Stomach (tissue), 9 donors: Measurements from ENCODE around the gene MTF1. TPM values are rescaled to one million over a fixed set of nuclear protein-coding genes. Genes with fewer than 3 reads are reported as not detected.

Experiments
- DNase-seq, 2 donors: peaks; one replicate each; pipeline versions ENCODE4 v3.0.0 to v3.0.0-alpha.2; 2013 to 2019
- H3K27ac ChIP-seq, 5 donors: fragments of 200-600 bp in 4 of 5; sonication (generic) in 4 of 5; one replicate each; pipeline ENCODE4 v1.5.1; 2013 to 2019; ENCODE audit warnings: mild to moderate bottlenecking in 1 of 5, moderate library complexity in 1 of 5
- H3K27me3 ChIP-seq, 3 donors: fragments of 200-600 bp; sonication (generic); one replicate each; pipeline ENCODE4 v1.5.1; 2017 to 2019; ENCODE audit warnings: mixed run types in 1 of 3
- H3K36me3 ChIP-seq, 4 donors: fragments of 200-600 bp; sonication (generic); 1 replicate in 3 of 4; 2 replicates in 1 of 4; pipeline ENCODE4 v1.5.1; 2016 to 2019
- H3K4me1 ChIP-seq, 4 donors: fragments of 200-600 bp; sonication (generic); one replicate each; pipeline ENCODE4 v1.5.1; 2016 to 2019
- H3K4me3 ChIP-seq, 4 donors: fragments of 200-600 bp; sonication (generic) in 3 of 4; one replicate each; pipeline ENCODE4 v1.5.1; 2016 to 2019; ENCODE audit warnings: mild to moderate bottlenecking in 1 of 4
- H3K9me3 ChIP-seq, 4 donors: fragments of 200-600 bp; sonication (generic); one replicate each; pipeline ENCODE4 v1.5.1; 2016 to 2019
- EP300 ChIP-seq: sonication (generic); formaldehyde crosslinking; IDR thresholded peaks from one replicate; pipeline ENCODE4 v1.6.1; 2017; ENCODE audit warnings: antibody characterized with exemption
- POLR2A ChIP-seq, 4 donors: fragments of 450-650 bp; IDR thresholded peaks; one replicate each; pipeline ENCODE4 v1.6.1; 2016; ENCODE audit warnings: antibody characterized with exemption in 4 of 4, control low read depth in 2 of 4, mild to moderate bottlenecking in 1 of 4, moderate library complexity in 1 of 4
- POLR2AphosphoS5 ChIP-seq, 3 donors: sonication (generic); formaldehyde crosslinking; IDR thresholded peaks; one replicate each; pipeline ENCODE4 v1.6.1; 2016; ENCODE audit warnings: antibody characterized with exemption in 3 of 3
- WGBS, 5 donors: extraction: QIAGEN DNeasy Blood & Tissue Kit in 3 of 5; methylation state at CpG; one replicate each; pipeline versions ENCODE4 v1.1.5 to v1.1.7; 2013 to 2018; 5-methylcytosine and 5-hydroxymethylcytosine counted together
- intact Hi-C: fragments of 100-400 bp; cut with DNase I; formaldehyde crosslinking; loops from one replicate; pipeline ENCODE4 v1.15.1; 2023; ENCODE audit warnings: low total_unique reads
- polyA plus RNA-seq, 3 donors: library from polyadenylated mRNA; stranded (reverse); fragments of 200-250 nt; gene quantifications; one replicate each; pipeline ENCODE4 v1.2.3, GENCODE V29; 2013
- total RNA-seq, 5 donors: library from RNA; depleted of rRNA; stranded (reverse); fragments of >200 nt; gene quantifications; one replicate each; pipeline versions ENCODE4 v1.1.0 to v1.2.3, GENCODE V29; 2014 to 2016
- TF ChIP-seq, protein P1 (sequence below), 7 experiments: fragments of 450-650 bp in 4 of 7; fragments of 200-600 bp in 3 of 7; sonication (generic) in 3 of 7; IDR thresholded peaks; one replicate each; pipeline ENCODE4 v1.5.1; 2016 to 2019; ENCODE audit warnings: antibody characterized with exemption in 7 of 7, control low read depth in 2 of 7, mild to moderate bottlenecking in 1 of 7
- donor health status: healthy with polysubstance abuse.
- donor health status: Bipolar disorder and iron deficiency.
- donor health status: healthy.

The MTF1 gene
- total and polyA plus RNA-seq, 8 donors: 1.2 to 5.4 (median 2.8) TPM

DNA sequence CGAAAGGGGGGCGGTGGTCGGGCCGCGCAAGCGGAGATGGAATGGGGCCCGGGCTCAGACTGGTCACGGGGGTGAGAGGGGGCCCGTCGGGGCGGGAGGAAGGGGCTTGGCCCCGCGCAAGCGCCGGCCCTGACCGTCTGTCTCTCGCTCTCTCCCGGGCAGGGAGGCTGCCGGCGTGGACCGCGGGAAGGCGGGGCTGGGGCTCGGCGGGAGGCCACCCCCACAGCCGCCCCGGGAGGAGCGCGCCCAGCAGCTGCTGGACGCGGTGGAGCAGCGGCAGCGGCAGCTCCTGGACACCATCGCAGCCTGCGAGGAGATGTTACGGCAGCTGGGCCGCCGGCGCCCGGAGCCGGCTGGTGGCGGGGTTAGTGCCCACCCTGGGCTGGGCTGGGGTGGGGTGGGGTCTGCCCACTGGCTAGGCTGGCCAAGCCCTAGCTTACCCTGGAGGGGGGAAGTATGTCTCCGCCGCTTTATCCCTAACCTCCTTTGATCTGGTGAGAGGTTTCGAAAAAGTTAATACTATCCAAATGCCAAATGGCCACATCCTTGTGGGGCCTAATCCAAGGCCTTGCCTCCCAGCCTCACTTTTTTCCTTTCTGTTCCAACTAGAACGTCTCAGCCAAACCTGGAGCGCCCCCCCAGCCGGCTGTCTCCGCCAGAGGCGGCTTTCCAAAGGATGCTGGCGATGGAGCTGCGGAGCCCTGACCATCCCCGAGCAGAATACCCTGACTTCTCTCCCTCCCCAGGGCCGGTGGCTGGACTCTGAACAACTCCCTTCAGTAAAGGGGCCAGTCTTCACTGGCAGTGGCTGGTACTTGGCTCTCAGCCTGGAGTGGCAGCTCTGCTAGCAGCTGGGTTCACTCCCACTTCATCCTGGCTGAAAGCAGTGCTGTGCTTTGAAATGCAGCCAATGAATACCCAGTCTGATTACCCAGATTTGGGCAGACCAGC lies 50.7 kb downstream of the MTF1 start:
- 2 to 11% (median 3%) methylated on average over 21 to 54 of the region's 54 CpGs for WGBS, 5 donors
- peaks cover 22 to 53% (median 38%) of the 10 kb centered on the region in 4 donors for H3K4me1 ChIP-seq
- peak; percentile 78 to 90 for DNase-seq
- intact Hi-C loops: no loop called here
- peaks cover 31 to 38% (median 33%) of the 10 kb centered on the region in 4 donors for H3K36me3 ChIP-seq
- H3K27me3 ChIP-seq: no peaks in the 10 kb centered on the region
- no peaks in the 10 kb centered on the region for H3K9me3 ChIP-seq
- TF ChIP-seq, protein P1, sequence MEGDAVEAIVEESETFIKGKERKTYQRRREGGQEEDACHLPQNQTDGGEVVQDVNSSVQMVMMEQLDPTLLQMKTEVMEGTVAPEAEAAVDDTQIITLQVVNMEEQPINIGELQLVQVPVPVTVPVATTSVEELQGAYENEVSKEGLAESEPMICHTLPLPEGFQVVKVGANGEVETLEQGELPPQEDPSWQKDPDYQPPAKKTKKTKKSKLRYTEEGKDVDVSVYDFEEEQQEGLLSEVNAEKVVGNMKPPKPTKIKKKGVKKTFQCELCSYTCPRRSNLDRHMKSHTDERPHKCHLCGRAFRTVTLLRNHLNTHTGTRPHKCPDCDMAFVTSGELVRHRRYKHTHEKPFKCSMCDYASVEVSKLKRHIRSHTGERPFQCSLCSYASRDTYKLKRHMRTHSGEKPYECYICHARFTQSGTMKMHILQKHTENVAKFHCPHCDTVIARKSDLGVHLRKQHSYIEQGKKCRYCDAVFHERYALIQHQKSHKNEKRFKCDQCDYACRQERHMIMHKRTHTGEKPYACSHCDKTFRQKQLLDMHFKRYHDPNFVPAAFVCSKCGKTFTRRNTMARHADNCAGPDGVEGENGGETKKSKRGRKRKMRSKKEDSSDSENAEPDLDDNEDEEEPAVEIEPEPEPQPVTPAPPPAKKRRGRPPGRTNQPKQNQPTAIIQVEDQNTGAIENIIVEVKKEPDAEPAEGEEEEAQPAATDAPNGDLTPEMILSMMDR (IDR thresholded peaks at IDR 0.05): no peak
- peak in 1 of 3 donors; percentile 50 for TF ChIP-seq POLR2AphosphoS5 (IDR thresholded peaks at IDR 0.05)
- TF ChIP-seq POLR2A (IDR thresholded peaks at IDR 0.05): no peak
- H3K27ac ChIP-seq: peak overlapping the region; percentile 96 to 99 (median 96)
- peak overlapping the region; percentile 82 to 98 (median 90) for H3K4me3 ChIP-seq

DNA sequence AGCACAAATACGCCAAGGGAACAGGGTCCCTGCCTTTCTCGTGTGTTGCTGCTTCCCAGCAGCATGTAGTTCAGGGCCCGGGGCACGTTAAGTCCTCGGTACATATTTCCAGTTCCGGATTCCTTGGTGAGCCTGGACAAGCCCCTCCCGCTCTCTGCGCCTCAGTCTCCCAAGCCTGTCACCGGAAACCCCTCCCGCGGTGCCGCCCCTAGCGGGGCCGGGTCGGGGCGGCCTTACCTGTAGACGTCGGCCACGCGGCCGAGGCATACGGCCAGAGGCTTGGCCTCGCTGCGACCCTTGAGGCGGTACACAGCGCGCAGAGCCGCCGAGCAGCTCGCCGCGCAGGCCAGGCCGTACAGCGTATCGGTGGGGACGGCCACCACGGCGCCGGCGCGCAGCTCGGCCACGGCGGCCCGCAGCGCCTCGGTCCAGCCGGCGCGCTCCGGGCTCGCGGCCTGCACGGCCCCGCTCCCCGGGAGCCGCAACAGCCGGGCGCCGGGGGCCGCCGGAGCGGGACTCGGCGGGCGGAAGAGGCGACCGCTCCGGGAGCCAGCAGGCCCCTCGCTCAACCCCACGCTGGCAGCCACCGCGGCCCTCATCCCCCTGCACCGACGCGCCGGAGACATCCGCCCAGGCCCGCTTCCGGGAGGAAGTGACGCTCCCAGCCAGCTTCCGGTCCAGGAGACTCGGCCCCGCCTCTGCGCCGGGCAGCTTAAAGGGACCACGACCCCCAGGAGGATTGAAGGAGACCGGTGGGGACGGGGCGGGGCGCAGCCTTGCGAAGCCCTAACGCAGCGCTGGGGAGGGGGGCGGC lies 51.6 kb downstream of the MTF1 start, which contains the start of the genes C1orf122 and YRDC:
Gene C1orf122, plus strand, starts transcription at position 236 of the 814 bp plus-strand sequence. CDS start 615 bp downstream, outside the sequence.
Gene YRDC, minus strand, starts transcription at position 654 of the 814 bp plus-strand sequence. Its CDS starts 28 bp downstream, at position 626.
- intact Hi-C loops: no loop called here
- Histone ChIP-seq H3K36me3 (peaks cover 40 to 41% (median 40%) of the 10 kb centered on the region in 4 donors), H3K27me3 (no peaks in the 10 kb centered on the region), H3K9me3 (no peaks in the 10 kb centered on the region), H3K4me3 (peak within 1 kb of the TSS; percentile 82 to 98 (median 90)), H3K27ac (peak within 1 kb of the TSS; percentile 96 to 99 (median 96)), H3K4me1 (peaks cover 22 to 53% (median 38%) of the 10 kb centered on the region in 4 donors)
- peak in 2 of 4 donors; percentile 13 to 40 for TF ChIP-seq POLR2A (IDR thresholded peaks at IDR 0.05)
- TF ChIP-seq EP300: no peak
- TF ChIP-seq, protein P1 (IDR thresholded peaks at IDR 0.05): no peak
- TF ChIP-seq POLR2AphosphoS5 (IDR thresholded peaks at IDR 0.05): peak; percentile 87 to 99 (median 94)
- WGBS, 5 donors: 0 to 1% (median 0%) methylated on average over 14 to 95 of the region's 95 CpGs
- peak; percentile 96 to 98 for DNase-seq

DNA sequence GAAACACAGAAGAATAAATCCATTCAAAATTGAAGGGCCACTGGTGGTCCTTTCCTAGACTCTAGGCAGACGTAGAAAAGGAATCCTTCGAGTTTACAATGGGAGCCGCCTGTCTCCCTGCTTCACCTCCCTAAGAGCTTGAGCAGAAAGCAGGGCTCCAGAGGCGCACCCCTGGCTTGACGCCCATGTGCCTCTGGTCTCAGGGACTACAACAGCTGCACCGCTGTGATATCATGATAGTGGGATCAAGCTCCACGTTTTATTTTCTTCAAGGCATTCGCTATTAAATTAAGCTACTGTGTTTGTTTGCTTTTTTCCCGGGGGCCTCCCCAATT lies 52.2 kb downstream of the MTF1 start:
- H3K36me3 ChIP-seq: peaks cover 46 to 47% (median 46%) of the 10 kb centered on the region in 4 donors
- intact Hi-C loops: no loop called here

More for the DNA sequence above, 52.2 kb downstream of the MTF1 start:
- DNase-seq: no peak
- Histone ChIP-seq H3K4me3 (peak overlapping the region; percentile 82 to 98 (median 90)), H3K27me3 (no peaks in the 10 kb centered on the region), H3K4me1 (peaks cover 22 to 53% (median 38%) of the 10 kb centered on the region in 4 donors), H3K27ac (peak overlapping the region; percentile 96 to 99 (median 96)), H3K9me3 (no peaks in the 10 kb centered on the region)
- TF ChIP-seq POLR2A (IDR thresholded peaks at IDR 0.05) (no peak), EP300 (no peak), POLR2AphosphoS5 (IDR thresholded peaks at IDR 0.05) (no peak)
- TF ChIP-seq, protein P1 (IDR thresholded peaks at IDR 0.05): no peak
- WGBS, 5 donors: 6 to 15% (median 10%) methylated on average over 9 of the region's 9 CpGs
